HG03565 (cell line): ENCODE measurements around the gene CD226.
"Not testable (repeated sequence)": the region's sequence is repeated elsewhere in the genome, so short reads cannot be mapped to it uniquely, and the experiment has no call there.

ENCODE experiments used
- ATAC-seq: cut with Tn5 transposase; IDR thresholded peaks from one replicate; pipeline ENCODE4 v1.9.1; 2021; ENCODE audit warnings: mild to moderate bottlenecking, moderate library complexity; ENCODE audit not compliant: unreplicated experiment

Gene CD226

DNA sequence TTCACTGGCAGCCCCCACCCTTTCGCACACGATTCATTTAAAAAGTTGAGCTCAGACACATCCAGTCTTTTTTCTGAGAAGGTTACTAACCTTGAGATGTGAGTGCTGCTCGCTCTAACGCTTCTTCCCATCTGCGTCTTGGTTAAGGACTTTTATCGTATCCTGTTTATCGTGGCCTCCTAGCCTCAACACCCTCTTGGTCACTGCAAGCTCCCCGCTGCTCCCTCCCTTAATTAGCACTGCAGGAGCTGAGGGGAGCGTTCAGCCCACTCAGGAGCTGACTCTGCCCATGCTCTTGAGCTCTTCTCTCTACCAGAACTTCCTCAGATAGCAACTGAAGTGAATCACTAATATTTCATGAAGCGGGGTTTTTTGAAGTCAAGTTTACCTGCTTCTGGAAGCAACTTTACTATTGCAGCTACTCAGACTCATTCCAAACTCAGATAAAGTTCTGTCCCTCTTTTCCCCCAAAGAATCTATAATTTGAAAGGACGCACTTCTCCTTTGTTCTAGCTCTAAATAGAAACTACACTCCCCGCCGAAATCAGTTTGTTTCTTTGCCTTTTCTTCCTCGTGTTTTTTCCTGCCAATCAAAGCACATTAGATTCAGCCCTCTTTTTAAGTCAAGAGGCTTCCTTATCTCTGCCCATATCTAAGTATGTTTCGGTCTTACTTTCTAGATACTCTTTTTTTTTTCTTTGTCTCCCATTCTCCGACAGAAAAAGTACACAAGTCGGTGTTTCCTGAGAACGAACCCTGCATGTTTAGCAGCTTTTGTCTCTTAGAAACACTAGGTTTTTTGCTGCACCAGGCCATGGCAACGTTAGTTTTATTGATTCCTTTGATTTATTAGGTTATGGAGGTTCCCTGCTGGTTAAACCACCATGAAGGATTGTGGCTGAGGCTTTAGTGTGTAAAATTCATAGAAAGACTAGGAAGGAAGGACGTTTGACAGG is 9.3 kb upstream of the CD226 start:
- no peak for ATAC-seq

DNA sequence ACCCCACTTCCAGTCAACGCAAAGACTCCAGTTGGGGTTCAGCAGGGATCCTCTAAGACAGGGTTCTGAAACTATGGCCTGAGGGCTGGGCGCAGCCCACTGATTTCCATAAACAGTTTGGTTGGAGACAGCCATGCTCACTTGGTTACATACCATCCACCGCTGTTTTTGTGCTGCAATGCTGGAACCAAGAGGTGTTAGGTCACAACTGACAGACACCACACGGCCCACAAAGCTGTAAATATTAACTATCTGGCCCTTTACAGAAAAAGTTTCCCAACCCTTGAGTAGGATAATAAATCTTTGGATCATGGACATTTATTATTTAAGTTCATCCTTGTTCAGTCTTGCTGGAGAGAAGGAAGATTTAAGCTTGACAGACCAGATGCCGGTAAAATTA is 8.4 kb upstream of the CD226 start:
- peak; percentile 30 for ATAC-seq

DNA sequence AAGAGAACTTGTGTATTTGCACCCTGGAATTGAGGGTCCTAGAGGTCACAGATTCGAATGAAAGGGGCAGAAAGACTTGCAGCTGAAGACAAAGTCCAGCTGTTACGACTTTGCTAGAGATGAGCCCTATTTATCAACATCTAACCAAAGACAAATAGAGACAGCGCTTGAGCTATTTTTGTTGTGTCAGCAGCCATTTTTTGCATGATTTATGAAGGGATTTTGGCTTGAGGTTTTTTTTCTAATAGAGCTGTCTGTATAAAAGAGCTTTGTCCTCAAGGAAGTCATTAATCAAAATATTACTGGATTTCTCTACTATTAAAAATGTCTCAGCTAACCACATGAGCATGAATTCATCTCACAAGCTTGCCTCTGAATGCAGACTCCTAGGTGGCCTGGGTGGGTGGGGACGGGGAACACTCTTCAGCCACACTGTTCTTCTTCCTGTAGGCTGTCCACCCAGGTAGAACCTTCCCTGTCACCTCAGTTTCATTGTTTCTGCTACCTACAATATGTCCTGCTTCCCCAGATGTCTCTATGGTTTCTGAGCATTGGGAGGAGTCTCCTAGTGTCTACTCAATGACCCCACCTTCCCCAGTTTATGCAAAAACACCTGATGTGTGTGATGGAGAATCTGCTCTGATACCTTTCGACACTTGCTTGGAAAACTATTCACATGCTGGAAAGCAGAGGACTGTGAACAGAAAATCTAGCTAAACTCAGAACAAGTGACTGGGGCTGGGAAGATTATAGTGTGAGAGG is 7.2 kb upstream of the CD226 start:
- ATAC-seq, result peak; percentile 19

DNA sequence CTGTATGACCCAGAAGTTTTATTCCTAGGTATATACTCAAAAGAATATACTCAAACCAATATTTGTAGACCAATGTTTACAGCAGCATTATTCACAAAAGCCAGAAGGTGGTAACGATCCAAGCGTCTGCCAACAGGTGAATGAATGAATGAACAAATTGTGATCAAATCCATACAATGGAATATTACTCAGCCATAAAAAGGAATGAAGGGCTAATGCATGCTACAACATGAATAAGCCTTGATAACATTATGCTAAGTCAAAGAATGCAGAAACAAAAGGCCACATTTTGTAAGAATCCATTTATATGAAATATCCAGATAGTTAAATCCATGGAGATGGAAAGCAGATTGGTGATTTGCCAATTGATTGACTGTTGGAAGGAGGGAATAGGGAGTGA is 5.5 kb upstream of the CD226 start:
- ATAC-seq, result no peak

DNA sequence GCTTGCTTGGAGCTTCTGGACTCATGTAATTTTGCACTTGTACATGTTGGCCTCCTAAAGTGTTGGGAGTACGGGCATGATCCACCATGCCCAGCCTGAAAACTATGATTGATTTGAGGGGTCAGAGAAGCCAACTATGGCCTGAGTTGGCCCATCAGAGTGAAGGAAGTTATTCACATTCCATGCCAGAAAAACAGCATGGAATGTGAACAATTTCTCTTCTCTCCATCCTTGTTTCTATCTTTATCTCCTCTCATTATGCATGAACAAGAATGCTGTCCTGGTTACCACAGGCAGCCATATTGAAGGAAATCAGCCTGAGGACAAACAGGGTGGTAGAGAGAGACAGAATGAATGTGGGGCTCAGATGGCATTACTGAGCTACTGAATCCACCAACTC is 3.5 kb upstream of the CD226 start:
- ATAC-seq, result no peak

DNA sequence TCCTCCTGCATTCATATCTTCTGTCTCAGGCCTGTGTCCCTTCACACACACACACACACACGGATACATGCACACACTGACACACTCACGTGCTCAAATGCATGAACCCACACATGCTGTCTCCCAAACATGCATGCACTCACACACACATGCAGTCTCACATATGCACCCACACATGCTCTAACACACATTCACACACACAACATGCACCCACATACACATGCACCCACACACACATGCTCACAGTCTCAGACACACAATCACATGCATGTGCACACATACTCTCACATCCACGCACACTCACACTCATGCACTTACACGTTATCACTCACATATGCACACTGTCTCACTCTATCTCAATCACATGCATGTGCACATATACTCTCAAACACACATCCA is 1.9 kb upstream of the CD226 start:
- no peak for ATAC-seq

DNA sequence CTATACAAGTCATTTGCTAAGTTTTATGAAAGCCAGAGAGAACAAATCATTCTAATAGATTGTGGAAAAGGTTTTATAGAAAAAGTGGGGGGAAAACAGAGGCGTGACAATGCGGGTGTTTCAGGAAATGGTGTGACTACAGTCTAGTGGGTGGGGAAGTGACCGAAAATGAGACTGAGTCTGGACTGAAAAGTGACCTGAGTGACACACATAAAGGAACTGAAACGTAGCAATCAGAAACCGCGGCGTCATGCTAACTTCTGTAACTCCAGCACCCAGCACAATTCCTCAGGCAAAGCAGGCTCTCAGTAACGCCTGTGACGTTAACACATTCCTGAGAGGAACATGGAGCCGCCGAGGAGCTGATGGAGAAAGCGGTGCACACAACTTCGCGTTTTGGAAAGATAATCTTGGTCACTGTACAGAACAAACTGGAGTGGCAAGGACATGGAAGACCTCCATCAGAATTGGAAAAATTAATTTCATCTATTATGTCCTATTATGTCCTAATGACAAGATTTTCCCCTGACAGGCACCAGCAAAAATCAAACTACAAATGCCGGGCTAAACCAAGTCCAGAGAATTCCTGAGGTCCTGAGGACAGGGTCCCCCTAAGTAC is 1.4 kb upstream of the CD226 start:
- ATAC-seq, result peak; percentile 86

DNA sequence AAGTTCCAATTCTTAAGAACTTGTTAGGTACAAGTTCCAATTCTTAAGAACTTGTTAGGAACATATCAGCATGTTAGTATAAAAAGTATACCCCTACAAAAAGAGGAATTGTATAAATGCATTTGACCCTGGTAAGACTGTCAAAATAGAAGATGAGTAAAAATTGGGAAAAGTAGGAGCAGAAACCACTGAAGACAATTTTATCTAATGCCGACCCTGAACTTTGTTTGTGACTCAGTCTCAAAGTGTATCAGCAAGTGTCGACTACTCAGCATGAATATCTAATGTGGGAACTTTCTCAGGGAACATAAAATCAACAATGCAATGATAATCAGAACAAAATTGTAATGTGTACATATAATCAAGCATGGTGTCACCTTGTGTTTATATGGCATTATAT is 583 bp upstream of the CD226 start:
- ATAC-seq, result no peak

DNA sequence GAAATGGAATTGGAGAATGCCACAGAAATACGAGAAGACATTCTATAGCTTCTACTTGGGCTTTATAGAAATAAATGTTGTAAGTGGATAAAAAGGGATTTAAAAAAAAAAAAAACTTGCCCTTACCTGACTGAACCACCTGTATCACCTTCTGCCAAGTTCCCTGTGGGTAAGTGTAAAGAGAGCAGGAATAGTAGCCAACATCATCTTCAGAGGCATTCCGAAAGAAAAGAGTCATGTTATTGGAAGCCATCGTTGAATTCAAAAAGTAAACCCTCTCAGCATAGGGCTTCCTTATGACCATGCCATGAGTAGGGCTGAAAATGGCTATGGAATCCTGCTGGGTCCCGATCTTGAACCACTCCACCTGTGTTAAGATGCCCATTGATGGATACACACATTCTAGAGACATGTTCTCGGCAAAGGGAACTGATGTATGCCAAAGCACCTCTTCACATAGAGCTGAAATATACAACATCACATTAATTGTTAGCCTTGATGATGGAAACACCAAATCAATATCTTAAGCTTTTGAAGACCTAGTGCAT is 991 bp downstream of the CD226 start:
- ATAC-seq, result no peak

DNA sequence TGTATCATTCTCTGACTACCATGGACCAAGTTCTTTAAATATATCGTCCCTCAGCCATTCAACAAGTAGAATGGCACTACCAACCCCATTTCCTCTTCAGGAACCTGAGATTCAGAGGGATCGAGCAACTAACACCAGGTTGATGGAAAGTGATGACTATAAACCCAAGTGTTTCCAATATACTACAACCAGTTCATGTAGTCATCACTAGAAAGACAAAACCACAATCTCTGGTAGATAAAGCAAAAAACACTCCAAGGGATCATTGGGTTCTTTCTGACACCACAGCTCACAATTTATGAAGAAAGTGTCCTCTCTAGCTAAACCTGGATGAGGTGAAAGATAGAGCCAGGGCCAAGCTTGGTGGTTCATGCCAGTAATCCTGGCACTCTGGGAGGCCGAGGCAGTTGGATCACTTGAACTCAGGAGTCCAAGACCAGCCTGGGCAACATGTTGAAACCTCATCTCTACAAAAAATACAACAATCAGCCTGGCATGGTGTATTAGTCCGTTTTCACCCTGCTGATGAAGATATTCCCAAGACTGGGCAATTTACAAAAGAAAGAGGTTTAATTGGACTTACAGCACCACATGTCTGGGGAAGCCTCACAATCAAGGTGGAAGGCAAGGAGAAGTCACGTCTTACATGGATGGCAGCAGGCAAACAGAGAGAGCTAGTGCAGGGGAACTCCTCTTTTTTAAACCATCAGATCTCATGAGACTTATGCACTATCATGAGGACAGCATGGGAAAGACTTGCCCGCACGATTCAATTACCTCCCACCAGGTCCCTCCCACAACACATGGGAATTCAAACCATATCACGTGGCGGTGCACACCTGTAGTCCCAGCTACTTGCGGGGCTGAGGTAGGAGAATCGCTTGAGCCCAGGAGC is 2.2 kb downstream of the CD226 start:
- ATAC-seq, result no peak

DNA sequence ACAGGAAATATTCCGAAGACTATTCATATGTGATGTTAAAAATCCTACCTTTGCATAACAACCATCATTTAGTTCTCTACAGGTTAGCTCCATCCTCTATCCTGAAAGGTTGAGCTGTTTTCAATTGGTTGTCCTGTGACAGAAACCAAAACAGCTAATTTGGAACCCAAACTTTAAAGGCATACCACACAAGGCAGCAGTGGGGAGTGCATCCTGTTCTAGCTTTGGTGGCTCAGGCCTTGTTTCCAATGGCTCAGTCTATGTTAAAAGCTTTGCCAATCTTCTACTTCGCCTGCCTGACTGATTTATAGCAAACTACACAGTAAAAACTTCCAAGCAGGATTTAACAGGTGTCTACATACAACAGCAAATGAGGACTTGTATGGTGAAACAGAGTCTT is 3.2 kb downstream of the CD226 start:
- no peak for ATAC-seq

DNA sequence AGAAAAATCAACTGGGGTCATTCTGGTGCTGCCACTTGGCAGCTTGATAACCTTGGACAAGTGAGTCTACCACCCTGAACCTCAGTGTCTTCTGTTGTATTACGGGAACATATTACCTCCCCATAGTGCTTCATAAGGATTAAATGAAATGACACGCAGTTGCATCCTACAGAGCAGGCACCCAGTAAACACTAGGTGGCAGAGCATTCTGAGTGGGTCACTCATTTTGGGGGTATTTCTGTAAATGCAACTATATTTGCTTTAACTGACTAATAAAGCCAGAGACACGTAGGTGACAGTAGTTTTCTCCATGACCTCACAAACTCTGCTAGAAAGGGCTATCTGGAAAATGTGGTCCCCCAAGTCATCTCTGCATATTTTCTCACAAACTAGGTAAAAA is 4.7 kb downstream of the CD226 start:
- ATAC-seq, result no peak

DNA sequence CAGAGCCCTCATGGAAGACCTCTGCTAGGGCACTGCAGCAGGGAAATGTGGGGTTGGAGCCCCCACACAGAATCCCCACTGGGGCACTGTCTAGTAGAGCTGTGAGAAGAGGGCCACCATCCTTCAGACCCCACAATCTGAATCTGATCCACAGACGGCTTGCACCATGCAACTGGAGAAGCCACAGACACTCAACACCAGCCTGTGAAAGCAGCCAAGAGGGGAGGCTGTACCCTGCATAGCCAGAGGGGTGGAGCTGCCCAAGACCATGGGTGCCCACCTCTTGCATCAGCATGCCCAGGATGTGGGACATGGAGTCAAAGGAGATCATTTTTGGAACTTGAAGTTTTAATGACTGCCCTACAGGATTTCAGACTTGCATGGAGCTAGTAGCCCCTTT is 6.5 kb downstream of the CD226 start:
- no peak for ATAC-seq

DNA sequence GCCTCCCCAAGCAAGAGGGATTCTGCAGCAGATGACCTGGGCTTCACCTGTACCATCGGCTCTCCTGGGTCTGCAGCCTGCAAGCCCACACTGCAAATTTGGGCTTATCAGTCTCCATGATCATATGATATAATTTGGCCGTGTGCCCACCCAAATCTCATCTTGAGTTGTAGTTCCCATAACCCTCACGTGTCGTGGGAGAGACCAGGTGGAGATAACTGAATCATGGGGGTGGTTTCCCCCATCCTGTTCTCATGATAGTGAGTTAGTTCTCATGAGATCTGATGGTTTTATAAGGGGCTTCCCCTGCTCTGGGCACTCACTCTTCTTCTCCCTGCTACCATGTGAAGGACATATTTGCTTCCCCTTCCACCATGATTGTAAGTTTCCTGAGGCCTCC is 7.9 kb downstream of the CD226 start:
- ATAC-seq, result not testable (repeated sequence)

DNA sequence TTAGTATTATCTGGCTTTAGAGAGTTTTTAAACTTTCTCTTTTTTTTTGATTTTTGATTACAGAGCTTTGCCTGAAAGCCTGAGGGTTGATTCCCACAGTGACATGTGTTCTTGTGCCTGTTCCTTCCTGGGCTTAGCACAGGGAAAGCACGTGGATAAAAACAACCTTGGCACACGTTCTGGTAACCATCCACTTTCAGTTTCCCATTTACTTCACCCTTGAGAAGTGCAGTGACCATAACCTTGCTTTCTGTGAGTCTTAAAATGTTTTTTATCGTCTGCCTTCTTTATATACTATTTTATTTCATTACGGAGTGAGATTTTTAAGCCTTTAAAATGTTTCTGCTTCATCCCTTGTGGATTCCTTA is 11.5 kb downstream of the CD226 start:
- ATAC-seq, result no peak

DNA sequence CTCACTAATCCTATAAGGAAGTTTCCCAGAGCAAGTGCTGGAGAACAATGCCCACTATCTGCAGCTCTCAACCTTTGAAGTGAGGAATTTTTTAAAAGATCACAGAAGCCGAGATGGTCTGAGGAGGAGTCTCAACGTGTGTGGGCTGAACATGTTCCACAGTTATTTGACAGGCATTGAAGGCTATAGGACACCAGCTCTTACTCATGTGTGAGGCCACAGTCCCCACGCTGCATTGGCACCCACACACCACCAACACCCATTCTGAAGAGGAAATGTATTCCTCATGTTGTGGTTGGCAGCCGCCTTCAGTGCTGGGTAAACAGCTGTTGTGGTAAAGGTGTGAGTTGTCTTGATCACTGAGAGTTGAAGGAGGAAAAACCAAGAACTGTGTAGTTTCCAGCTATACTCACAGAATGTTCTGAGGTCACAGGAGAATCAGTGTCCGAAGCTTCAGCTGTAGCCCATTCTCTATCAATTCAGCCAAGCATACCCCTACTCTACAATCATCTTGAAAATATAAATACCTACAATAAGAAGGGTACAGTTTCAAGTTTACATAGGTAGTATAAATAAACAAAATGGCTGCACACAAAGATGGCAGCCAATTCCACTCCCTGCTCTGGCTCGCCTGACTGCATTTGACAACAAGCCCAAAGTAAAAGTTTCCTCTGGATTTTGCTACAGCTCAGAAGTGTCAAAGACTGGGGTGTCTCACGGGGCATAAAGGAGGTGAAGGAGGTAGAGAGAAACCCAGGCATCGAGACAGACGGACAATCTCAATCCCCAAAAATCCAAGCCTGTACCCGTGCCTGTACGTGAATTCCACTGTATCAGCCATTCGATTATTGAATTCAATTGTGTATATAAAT is 12.1 kb downstream of the CD226 start:
- ATAC-seq, result peak; percentile 87

DNA sequence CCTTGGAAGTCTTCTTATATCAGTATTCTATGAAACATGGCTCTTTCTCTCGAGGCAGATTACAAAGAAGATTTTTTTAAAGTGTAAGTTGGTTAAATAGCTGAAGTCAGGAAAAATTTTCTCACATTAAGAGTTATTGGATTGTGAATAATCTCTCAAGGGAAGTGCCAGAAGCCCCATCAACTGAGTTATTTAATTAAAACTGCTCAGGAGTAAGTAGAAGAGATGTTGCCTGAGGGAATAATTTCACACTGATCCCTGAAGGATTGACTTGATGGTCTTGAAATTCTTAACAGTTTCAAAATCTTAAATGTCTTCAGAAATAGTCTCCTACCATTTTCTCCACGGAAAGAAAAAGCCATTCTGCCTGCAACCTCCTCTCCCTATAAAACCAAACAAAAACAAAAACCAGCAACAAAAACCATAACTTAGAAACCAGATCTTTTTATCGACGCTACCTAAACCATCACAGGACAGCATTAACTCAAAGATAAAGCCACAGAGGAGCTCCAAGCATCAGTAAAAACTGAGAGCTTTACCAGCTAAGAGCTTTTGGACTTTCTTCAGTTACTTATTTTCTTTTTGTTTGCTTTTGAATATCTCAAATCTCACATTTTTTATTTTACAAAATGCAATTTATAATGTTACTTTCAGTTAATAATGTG is 12.9 kb downstream of the CD226 start:
- ATAC-seq, result no peak

DNA sequence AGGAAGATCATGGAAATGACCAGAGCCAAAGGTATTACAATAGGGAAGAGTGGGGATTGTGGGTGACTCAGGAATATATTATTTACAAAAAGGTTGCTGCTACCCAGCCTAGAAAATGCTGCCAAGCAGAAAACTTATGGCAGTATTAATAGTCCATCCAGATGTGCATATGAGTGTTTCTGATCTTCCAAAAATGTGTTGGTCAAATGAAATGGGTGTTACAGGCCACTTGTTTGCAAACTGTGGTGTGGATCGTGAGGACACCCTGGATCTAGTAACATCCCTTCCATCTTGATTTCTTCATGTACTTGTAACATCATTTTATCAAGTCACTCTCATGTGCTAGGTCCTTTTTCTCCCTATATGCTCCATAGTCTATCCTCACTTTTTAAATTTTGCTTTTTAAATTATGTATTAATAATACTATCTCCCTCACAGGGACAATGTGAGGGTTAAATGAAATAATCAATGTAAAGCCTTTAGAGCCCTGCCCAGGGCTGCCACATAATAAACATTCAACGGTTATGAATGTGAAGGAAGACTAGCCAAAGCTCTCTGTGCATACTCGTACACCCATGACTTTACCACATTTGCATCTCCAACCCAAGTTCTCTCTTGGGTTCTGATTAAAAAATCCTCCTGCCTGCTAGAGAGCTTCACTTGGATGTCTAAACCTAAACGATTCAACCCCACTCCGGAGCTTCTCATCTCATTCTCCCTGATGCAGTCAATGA is 18.5 kb downstream of the CD226 start:
- no peak for ATAC-seq
